Liver (tissue), 9 donors: ENCODE measurements around the gene SLC38A5. TPM values are rescaled to one million over a fixed set of nuclear protein-coding genes. Genes with fewer than 3 reads are reported as not detected.

Experiments used
- DNase-seq: peaks from one replicate; pipeline ENCODE4 v3.0.0-alpha.2; 2017; ENCODE audit warnings: low spot score
- H3K27ac ChIP-seq, 2 donors: one replicate each; pipeline ENCODE4 v1.7.0; 2013; ENCODE audit warnings: inconsistent platforms in 2 of 2, low read length in 2 of 2, control low read depth in 1 of 2, low read depth in 1 of 2, mild to moderate bottlenecking in 1 of 2
- H3K27me3 ChIP-seq, 4 donors: one replicate each; pipeline versions ENCODE4 v1.6.1 to v1.7.0; 2013; ENCODE audit warnings: low read length in 3 of 4, inconsistent platforms in 1 of 4, mild to moderate bottlenecking in 1 of 4, moderate library complexity in 1 of 4; ENCODE audit not compliant: control insufficient read depth in 4 of 4, insufficient read depth in 4 of 4
- H3K36me3 ChIP-seq, 4 donors: one replicate each; pipeline versions ENCODE4 v1.6.1 to v1.7.0; 2013; ENCODE audit warnings: low read length in 3 of 4, mild to moderate bottlenecking in 3 of 4, low read depth in 1 of 4, moderate library complexity in 1 of 4; ENCODE audit not compliant: control insufficient read depth in 4 of 4, insufficient read depth in 3 of 4
- H3K4me1 ChIP-seq, 4 donors: one replicate each; pipeline versions ENCODE4 v1.6.1 to v1.7.0; 2013; ENCODE audit warnings: low read length in 3 of 4, mild to moderate bottlenecking in 3 of 4, moderate library complexity in 1 of 4; ENCODE audit not compliant: control insufficient read depth in 4 of 4, insufficient read depth in 4 of 4
- H3K4me3 ChIP-seq, 3 donors: one replicate each; pipeline versions ENCODE4 v1.6.1 to v1.7.0; 2013; ENCODE audit warnings: low read length in 3 of 3, control low read depth in 1 of 3, low read depth in 1 of 3, mild to moderate bottlenecking in 1 of 3
- H3K9ac ChIP-seq, 2 donors: one replicate each; pipeline ENCODE4 v1.7.0; 2013; ENCODE audit warnings: low read length in 2 of 2, mild to moderate bottlenecking in 2 of 2, moderate library complexity in 2 of 2, control low read depth in 1 of 2, low read depth in 1 of 2
- H3K9me3 ChIP-seq, 4 donors: one replicate each; pipeline versions ENCODE4 v1.6.1 to v1.7.0; 2013; ENCODE audit warnings: low read length in 3 of 4; ENCODE audit not compliant: control insufficient read depth in 4 of 4
- ATF3 ChIP-seq: IDR thresholded peaks from 2 replicates; pipeline ENCODE4 v1.6.1; 2016; ENCODE audit warnings: antibody characterized with exemption
- EGR1 ChIP-seq, 2 donors: IDR thresholded peaks; 2 replicates each; pipeline ENCODE4 v1.6.1; 2016 to 2018; ENCODE audit warnings: antibody characterized with exemption in 2 of 2, low read depth in 2 of 2
- FOXA1 ChIP-seq: IDR thresholded peaks from 2 replicates; pipeline ENCODE4 v1.6.1; 2016; ENCODE audit warnings: antibody characterized with exemption
- FOXA2 ChIP-seq: IDR thresholded peaks from 2 replicates; pipeline ENCODE4 v1.6.1; 2016; ENCODE audit warnings: antibody characterized with exemption
- GABPA ChIP-seq, 2 donors: IDR thresholded peaks in 1 of 2; conservative IDR thresholded peaks in 1 of 2; 2 replicates each; pipeline ENCODE4 v1.6.1; 2016; ENCODE audit warnings: antibody characterized with exemption in 2 of 2, mild to moderate bottlenecking in 1 of 2, moderate library complexity in 1 of 2
- HNF4A ChIP-seq, 2 donors: conservative IDR thresholded peaks; 2 replicates each; pipeline ENCODE4 v1.6.1; 2016; ENCODE audit warnings: antibody characterized with exemption in 2 of 2, mild to moderate bottlenecking in 2 of 2
- HNF4G ChIP-seq: IDR thresholded peaks from 2 replicates; pipeline ENCODE4 v1.6.1; 2016; ENCODE audit warnings: antibody characterized with exemption
- JUND ChIP-seq, 2 donors: IDR thresholded peaks; 2 replicates each; pipeline ENCODE4 v1.6.1; 2016; ENCODE audit warnings: antibody characterized with exemption in 2 of 2
- NR2F2 ChIP-seq: IDR thresholded peaks from 2 replicates; pipeline ENCODE4 v1.6.1; 2016; ENCODE audit warnings: antibody characterized with exemption
- RAD21 ChIP-seq, 2 donors: IDR thresholded peaks; 2 replicates each; pipeline ENCODE4 v1.6.1; 2016; ENCODE audit warnings: antibody characterized with exemption in 2 of 2, mild to moderate bottlenecking in 2 of 2
- REST ChIP-seq: IDR thresholded peaks from 2 replicates; pipeline ENCODE4 v1.6.1; 2016; ENCODE audit warnings: antibody characterized with exemption, mild to moderate bottlenecking
- RXRA ChIP-seq, 2 donors: IDR thresholded peaks; 2 replicates each; pipeline ENCODE4 v1.6.1; 2017 to 2018; ENCODE audit warnings: antibody characterized with exemption in 2 of 2, mild to moderate bottlenecking in 1 of 2
- SP1 ChIP-seq: IDR thresholded peaks from 2 replicates; pipeline ENCODE4 v1.6.1; 2018; ENCODE audit warnings: antibody characterized with exemption, mild to moderate bottlenecking
- TAF1 ChIP-seq: conservative IDR thresholded peaks from 2 replicates; pipeline ENCODE4 v1.6.1; 2016; ENCODE audit warnings: antibody characterized with exemption, mild to moderate bottlenecking
- YY1 ChIP-seq: IDR thresholded peaks from 2 replicates; pipeline ENCODE4 v1.6.1; 2016; ENCODE audit warnings: antibody characterized with exemption, mild to moderate bottlenecking
- ZBTB33 ChIP-seq: IDR thresholded peaks from 2 replicates; pipeline ENCODE4 v1.6.1; 2016; ENCODE audit warnings: antibody characterized with exemption
- WGBS: extraction: QIAGEN DNeasy Blood & Tissue Kit; methylation state at CpG from one replicate; pipeline ENCODE4 v1.1.7; 2013; 5-methylcytosine and 5-hydroxymethylcytosine counted together
- polyA plus RNA-seq, 2 donors: library from polyadenylated mRNA; stranded (reverse) in 1 of 2; unstranded in 1 of 2; fragments of 200-250 nt in 1 of 2; fragments of >200 nt in 1 of 2; fragmentation: Nextera tagmentation in 1 of 2; extraction: Ambion mirVana in 1 of 2; gene quantifications; one replicate each; pipeline versions ENCODE4 v1.2.1 to v1.2.3, GENCODE V29; 2013 to 2015
- total RNA-seq, 2 donors: library from RNA; depleted of rRNA; stranded (reverse); fragments of >200 nt; gene quantifications; one replicate each; pipeline ENCODE4 v1.2.3, GENCODE V29; 2014
- TF ChIP-seq, protein P1 (sequence below): IDR thresholded peaks from 2 replicates; pipeline ENCODE4 v1.6.1; 2016; ENCODE audit warnings: antibody characterized with exemption
- TF ChIP-seq, protein P2 (sequence below): fragments of 150-350 bp; IDR thresholded peaks from 2 replicates; pipeline ENCODE4 v1.5.1; 2017; ENCODE audit warnings: improper control_type of control experiment, low read depth, low read length; ENCODE audit not compliant: missing input control
- donor health status: healthy.
- donor health status: healthy.
- donor health status: healthy.
- donor health status: healthy.
- donor health status: healthy.

Gene SLC38A5
- total and polyA plus RNA-seq, 4 donors: 0.25 to 81.3 (median 0.45) TPM

- Histone ChIP-seq H3K9me3 (no peaks in the 10 kb centered on the region), H3K9ac (peak within 1 kb of the TSS; percentile 58 to 65), H3K27me3 (no peaks in the 10 kb centered on the region), H3K36me3 (no peaks in the 10 kb centered on the region), H3K27ac (peak within 1 kb of the TSS; percentile 18 to 19), H3K4me1 (peaks cover 0 to 14% (median 3%) of the 10 kb centered on the region in 4 donors), H3K4me3 (peak within 1 kb of the TSS; percentile 49 to 77 (median 76))
- WGBS: under 1% methylated on average over 65 of the region's 65 CpGs
- TF ChIP-seq GABPA (IDR thresholded peaks at IDR 0.05 in 1 of 2, conservative IDR thresholded peaks at IDR 0.05 in 1 of 2) (no peak), HNF4G (no peak), ZBTB33 (no peak), TAF1 (no peak), FOXA1 (no peak), SP1 (no peak), NR2F2 (no peak), FOXA2 (no peak), ATF3 (no peak), YY1 (no peak), HNF4A (conservative IDR thresholded peaks at IDR 0.05) (no peak), EGR1 (IDR thresholded peaks at IDR 0.05; ENCODE audit: low read depth in 2 of 2) (no peak), REST (no peak), RAD21 (IDR thresholded peaks at IDR 0.05) (no peak)
- TF ChIP-seq, protein P1, sequence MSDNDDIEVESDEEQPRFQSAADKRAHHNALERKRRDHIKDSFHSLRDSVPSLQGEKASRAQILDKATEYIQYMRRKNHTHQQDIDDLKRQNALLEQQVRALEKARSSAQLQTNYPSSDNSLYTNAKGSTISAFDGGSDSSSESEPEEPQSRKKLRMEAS: no peak
- peak; percentile 75 for DNase-seq
These were observed 38.6 kb upstream of the SLC38A5 start, which contains the start of gene PORCN for GRCh38 chrX:48508400-48509244. Gene PORCN, plus strand, starts transcription at chrX:48508992. Its CDS starts 829 bp downstream, at chrX:48509821.

DNA sequence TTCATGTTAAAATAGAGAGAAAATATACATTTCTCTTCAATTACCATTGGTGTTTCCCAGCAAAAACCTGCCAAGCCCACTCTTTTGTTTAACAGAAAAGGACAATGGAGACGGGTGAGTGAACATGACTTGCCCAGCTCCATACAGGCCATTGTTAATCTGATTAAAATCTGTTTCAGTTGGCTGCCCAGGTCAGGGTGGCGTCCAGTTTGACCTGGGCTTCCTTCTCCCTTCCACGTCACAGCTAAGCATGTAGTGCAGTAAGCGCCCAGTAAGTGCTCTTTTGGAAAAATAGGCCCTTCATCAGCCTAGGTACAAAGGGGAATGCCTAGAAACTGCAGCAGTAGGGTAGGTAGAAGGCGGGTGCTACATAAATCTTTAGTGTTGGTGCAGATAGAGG, 37.2 kb upstream of the SLC38A5 start:
- H3K27me3 ChIP-seq: no peaks in the 10 kb centered on the region
- H3K4me1 ChIP-seq: peaks cover 0 to 14% (median 3%) of the 10 kb centered on the region in 4 donors
- DNase-seq: no peak
- no peak overlapping the region for H3K4me3 ChIP-seq
- H3K9ac ChIP-seq: no peak overlapping the region
- no peak overlapping the region for H3K27ac ChIP-seq
- 96% methylated on average over 5 of the region's 5 CpGs for WGBS
- no peaks in the 10 kb centered on the region for H3K9me3 ChIP-seq
- no peaks in the 10 kb centered on the region for H3K36me3 ChIP-seq
- TF ChIP-seq, protein P2, sequence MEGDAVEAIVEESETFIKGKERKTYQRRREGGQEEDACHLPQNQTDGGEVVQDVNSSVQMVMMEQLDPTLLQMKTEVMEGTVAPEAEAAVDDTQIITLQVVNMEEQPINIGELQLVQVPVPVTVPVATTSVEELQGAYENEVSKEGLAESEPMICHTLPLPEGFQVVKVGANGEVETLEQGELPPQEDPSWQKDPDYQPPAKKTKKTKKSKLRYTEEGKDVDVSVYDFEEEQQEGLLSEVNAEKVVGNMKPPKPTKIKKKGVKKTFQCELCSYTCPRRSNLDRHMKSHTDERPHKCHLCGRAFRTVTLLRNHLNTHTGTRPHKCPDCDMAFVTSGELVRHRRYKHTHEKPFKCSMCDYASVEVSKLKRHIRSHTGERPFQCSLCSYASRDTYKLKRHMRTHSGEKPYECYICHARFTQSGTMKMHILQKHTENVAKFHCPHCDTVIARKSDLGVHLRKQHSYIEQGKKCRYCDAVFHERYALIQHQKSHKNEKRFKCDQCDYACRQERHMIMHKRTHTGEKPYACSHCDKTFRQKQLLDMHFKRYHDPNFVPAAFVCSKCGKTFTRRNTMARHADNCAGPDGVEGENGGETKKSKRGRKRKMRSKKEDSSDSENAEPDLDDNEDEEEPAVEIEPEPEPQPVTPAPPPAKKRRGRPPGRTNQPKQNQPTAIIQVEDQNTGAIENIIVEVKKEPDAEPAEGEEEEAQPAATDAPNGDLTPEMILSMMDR: no peak
- no peak for TF ChIP-seq YY1
- TF ChIP-seq TAF1: no peak
- TF ChIP-seq NR2F2: no peak
- no peak for TF ChIP-seq EGR1 (IDR thresholded peaks at IDR 0.05; ENCODE audit: low read depth in 2 of 2)
- no peak for TF ChIP-seq GABPA (IDR thresholded peaks at IDR 0.05 in 1 of 2, conservative IDR thresholded peaks at IDR 0.05 in 1 of 2)
- no peak for TF ChIP-seq RAD21 (IDR thresholded peaks at IDR 0.05)
- TF ChIP-seq, protein P1: no peak
- TF ChIP-seq FOXA2: no peak
- no peak for TF ChIP-seq ATF3
- TF ChIP-seq HNF4A (conservative IDR thresholded peaks at IDR 0.05): no peak
- no peak for TF ChIP-seq SP1
- no peak for TF ChIP-seq JUND (IDR thresholded peaks at IDR 0.05)
- TF ChIP-seq RXRA (IDR thresholded peaks at IDR 0.05): no peak
- no peak for TF ChIP-seq HNF4G
